T-cell (primary cell): Measurements from ENCODE around the gene CUEDC1. TPM values are rescaled to one million over a fixed set of nuclear protein-coding genes. Genes with fewer than 3 reads are reported as not detected.

ENCODE experiments used
- ATAC-seq, 4 experiments: fragments of 200-7000 bp in 3 of 4; fragments of 150-1000 bp in 1 of 4; cut with Tn5 transposase; replicated peaks in 1 of 4; 1 replicate in 3 of 4; 2 replicates in 1 of 4; pipeline ENCODE4 v1.10.0; 2021; ENCODE audit warnings: moderate library complexity in 3 of 4, mild to moderate bottlenecking in 2 of 4, moderate number of reproducible peaks in 1 of 4
- CTCF ChIA-PET, 2 donors: fragments of 300-600 bp; sonication (Branson Sonifier 250); formaldehyde crosslinking; loops; one replicate each; lab custom pipeline; 2022; ENCODE audit warnings: antibody characterized with exemption in 2 of 2; lab: Charles Lee
- POLR2A ChIA-PET, 2 donors: fragments of 300-600 bp; sonication (Branson Sonifier 250); formaldehyde crosslinking; loops; one replicate each; lab custom pipeline; 2022; ENCODE audit warnings: antibody characterized with exemption in 2 of 2; lab: Charles Lee
- DNase-seq, 35 experiments: peaks; one replicate each; pipeline versions ENCODE4 v3.0.0 to v3.0.0-alpha.2; 2013 to 2023
- H3K27ac ChIP-seq: one replicate; pipeline ENCODE4 v1.5.1; 2013; ENCODE audit warnings: low read length
- H3K27me3 ChIP-seq, 2 experiments: replicated peaks in 1 of 2; 1 replicate in 1 of 2; 2 replicates in 1 of 2; pipeline versions ENCODE4 v1.6.1 to v1.7.0; 2013; ENCODE audit warnings: low read length in 1 of 2, mixed read lengths in 1 of 2; ENCODE audit not compliant: control insufficient read depth in 2 of 2, insufficient read depth in 2 of 2; ENCODE audit errors: extremely low read depth in 1 of 2
- H3K36me3 ChIP-seq, 2 donors: 1 replicate in 1 of 2; 2 replicates in 1 of 2; pipeline versions ENCODE4 v1.6.1 to v1.7.0; 2013; ENCODE audit warnings: low read length in 1 of 2; ENCODE audit not compliant: control insufficient read depth in 2 of 2, insufficient read depth in 1 of 2; ENCODE audit errors: extremely low read depth in 1 of 2
- H3K4me1 ChIP-seq, 2 experiments: 1 replicate in 1 of 2; 2 replicates in 1 of 2; pipeline versions ENCODE4 v1.6.1 to v1.7.0; 2013; ENCODE audit warnings: low read length in 2 of 2, mixed read lengths in 1 of 2; ENCODE audit not compliant: insufficient read depth in 2 of 2, control insufficient read depth in 1 of 2; ENCODE audit errors: extremely low read depth in 1 of 2
- H3K4me3 ChIP-seq, 2 donors: 1 replicate in 1 of 2; 2 replicates in 1 of 2; pipeline versions ENCODE4 v1.5.1 to v1.7.0; 2013; ENCODE audit warnings: mild to moderate bottlenecking in 2 of 2, low read length in 1 of 2, moderate library complexity in 1 of 2; ENCODE audit not compliant: control insufficient read depth in 1 of 2; ENCODE audit errors: extremely low read depth in 1 of 2
- H3K9me3 ChIP-seq: 2 replicates; pipeline ENCODE4 v1.7.0; 2013
- H3K27ac Mint-ChIP-seq, 2 donors: one replicate each; pipeline ENCODE4 v1.8.0; 2020 to 2021; ENCODE audit warnings: mild to moderate bottlenecking in 2 of 2, mixed read lengths in 2 of 2
- H3K27me3 Mint-ChIP-seq, 2 donors: one replicate each; pipeline ENCODE4 v1.8.0; 2021 to 2022; ENCODE audit warnings: mixed read lengths in 2 of 2
- H3K36me3 Mint-ChIP-seq: one replicate; pipeline ENCODE4 v1.8.0; 2021; ENCODE audit warnings: mixed read lengths
- H3K4me1 Mint-ChIP-seq, 3 donors: one replicate each; pipeline ENCODE4 v1.8.0; 2020 to 2022; ENCODE audit warnings: mixed read lengths in 3 of 3, mild to moderate bottlenecking in 1 of 3
- H3K4me3 Mint-ChIP-seq, 3 donors: one replicate each; pipeline ENCODE4 v1.8.0; 2020 to 2022; ENCODE audit warnings: mild to moderate bottlenecking in 3 of 3, mixed read lengths in 3 of 3, moderate library complexity in 3 of 3
- H3K9me3 Mint-ChIP-seq, 3 donors: one replicate each; pipeline ENCODE4 v1.8.0; 2020 to 2022; ENCODE audit warnings: mixed read lengths in 3 of 3
- WGBS: methylation state at CpG from one replicate; pipeline ENCODE4 v1.1.5; 2013; ENCODE audit warnings: missing lambda C conversion rate; ENCODE audit not compliant: insufficient coverage; 5-methylcytosine and 5-hydroxymethylcytosine counted together
- total RNA-seq, 35 experiments: library from RNA in 6 of 35; stranded (reverse) in 6 of 35; fragments of 120-200 nt in 1 of 35; gene quantifications; one replicate each; pipeline versions ENCODE4 v1.2.1 to v1.2.4 and lab custom pipeline; 2013 to 2026

The CUEDC1 gene
- total RNA-seq, 5 donors from 2014 or later (not counting 1 experiment from before 2014, with no cell fraction given) = 0.33 to 1.4 (median 0.74) TPM; not detected in 1

GRCh38 chr17:57999496-58000017 lies 44.3 kb upstream of the CUEDC1 start:
- peaks cover 25% of the 10 kb centered on the region for H3K36me3 Mint-ChIP-seq
- Histone ChIP-seq H3K4me3 (no peak overlapping the region), H3K9me3 (no peaks in the 10 kb centered on the region), H3K36me3 (peaks cover 0 to 37% of the 10 kb centered on the region in 2 donors), H3K27ac (peak overlapping the region; percentile 47), H3K4me1 (peaks cover 5 to 12% of the 10 kb centered on the region in 2 experiments), H3K27me3 (no peaks in the 10 kb centered on the region)
- no peaks in the 10 kb centered on the region for H3K9me3 Mint-ChIP-seq
- peak; percentile 71 to 78 (median 76) for ATAC-seq
- no peaks in the 10 kb centered on the region for H3K27me3 Mint-ChIP-seq
- no CpG with 5 or more reads among the region's 1 CpG for WGBS
- H3K4me1 Mint-ChIP-seq = peaks cover 55 to 59% (median 56%) of the 10 kb centered on the region in 3 donors
- no peak overlapping the region for H3K4me3 Mint-ChIP-seq
- POLR2A ChIA-PET = interaction anchor here (0.5 to 0.9 kb wide), 8 partner anchors 8 to 201 kb away, joined by 3 to 6 read pairs (median 4); partner anchors contain the start of gene VEZF1 (in 1 of the 2)
- peak in 2 of 35 experiments; percentile 32 to 86 for DNase-seq
- H3K27ac Mint-ChIP-seq = peak overlapping the region; percentile 53 to 59
- CTCF ChIA-PET = interaction anchor here (0.6 to 8.6 kb wide), 33 partner anchors 8 to 185 kb away, joined by 3 to 68 read pairs (median 4); partner anchors contain the start of genes DYNLL2 (in 1 of the 2), MRPS23 (in 1 of the 2), SRSF1 (in 1 of the 2) and VEZF1 (in 1 of the 2)

GRCh38 chr17:57999010-57999495 lies 43.8 kb upstream of the CUEDC1 start:
- Mint-ChIP-seq H3K27me3 (no peaks in the 10 kb centered on the region), H3K36me3 (peaks cover 22% of the 10 kb centered on the region), H3K4me1 (peaks cover 55 to 60% (median 56%) of the 10 kb centered on the region in 3 donors), H3K4me3 (no peak overlapping the region), H3K27ac (peak overlapping the region; percentile 53 to 59), H3K9me3 (no peaks in the 10 kb centered on the region)
- DNase-seq (no peak), ATAC-seq (peak in 1 of 4 experiments; percentile 5)
- Histone ChIP-seq H3K27me3 (no peaks in the 10 kb centered on the region), H3K4me1 (peaks cover under 1 to 12% of the 10 kb centered on the region in 2 experiments), H3K4me3 (no peak overlapping the region), H3K9me3 (no peaks in the 10 kb centered on the region), H3K27ac (peak overlapping the region; percentile 47), H3K36me3 (peaks cover 0 to 32% of the 10 kb centered on the region in 2 donors)
- POLR2A ChIA-PET = interaction anchor here (0.5 to 0.9 kb wide), 4 partner anchors 9 to 155 kb away, joined by 3 to 6 read pairs (median 4); partner anchors contain the start of gene VEZF1 (in 1 of the 2)
- CTCF ChIA-PET = interaction anchor here (0.6 to 8.6 kb wide), 32 partner anchors 8 to 185 kb away, joined by 3 to 68 read pairs (median 4); partner anchors contain the start of genes DYNLL2 (in 1 of the 2), MRPS23 (in 1 of the 2), SRSF1 (in 1 of the 2) and VEZF1 (in 1 of the 2)

- Mint-ChIP-seq H3K36me3 (peaks cover 5% of the 10 kb centered on the region), H3K27me3 (no peaks in the 10 kb centered on the region), H3K9me3 (no peaks in the 10 kb centered on the region), H3K4me3 (no peak overlapping the region), H3K4me1 (peaks cover 55 to 58% (median 57%) of the 10 kb centered on the region in 3 donors), H3K27ac (peak overlapping the region; percentile 24 to 40)
- H3K36me3 ChIP-seq = peaks cover 0 to 18% of the 10 kb centered on the region in 2 donors
- no peaks in the 10 kb centered on the region for H3K27me3 ChIP-seq
- peaks cover 0 to 19% of the 10 kb centered on the region in 2 experiments for H3K4me1 ChIP-seq
- ChIA-PET POLR2A (interaction anchor here (0.7 to 1.1 kb wide), 4 partner anchors 9 to 11 kb away, joined by 3 to 8 read pairs (median 4); no protein-coding TSS in a partner anchor), CTCF (interaction anchor here (0.6 to 8.6 kb wide), 12 partner anchors 9 to 754 kb away, joined by 3 to 68 read pairs (median 4); partner anchors contain the start of genes CUEDC1 (in 1 of the 2) and SRSF1 (in 1 of the 2))
- WGBS = no CpG with 5 or more reads among the region's 3 CpGs
- ATAC-seq (no peak), DNase-seq (no peak)
- no peaks in the 10 kb centered on the region for H3K9me3 ChIP-seq
- no peak overlapping the region for H3K4me3 ChIP-seq
- no peak overlapping the region for H3K27ac ChIP-seq
Measured at GRCh38 chr17:57997085-57997809, 42.0 kb upstream of the CUEDC1 start.

- ATAC-seq = peak; percentile 79 to 86 (median 84)
- peaks cover 0 to 10% of the 10 kb centered on the region in 2 donors for H3K36me3 ChIP-seq
- H3K27me3 ChIP-seq = no peaks in the 10 kb centered on the region
- Mint-ChIP-seq H3K4me3 (peak overlapping the region in 1 of 3 donors; percentile 6), H3K9me3 (no peaks in the 10 kb centered on the region), H3K27ac (peak overlapping the region; percentile 76 to 80), H3K27me3 (no peaks in the 10 kb centered on the region), H3K4me1 (peaks cover 51 to 56% (median 55%) of the 10 kb centered on the region in 3 donors), H3K36me3 (peaks cover 1% of the 10 kb centered on the region)
- ChIA-PET POLR2A (interaction anchor here in 1 of 2 donors (0.6 kb wide), 1 partner anchor 96 kb away, joined by 4 read pairs; no protein-coding TSS in a partner anchor), CTCF (interaction anchor here (0.5 to 8.6 kb wide), 5 partner anchors 11 to 441 kb away, joined by 3 to 68 read pairs (median 4); partner anchors contain the start of gene SRSF1 (in 1 of the 2))
- no peak overlapping the region for H3K4me3 ChIP-seq
- peak in 34 of 35 experiments; percentile 9 to 77 (median 36) for DNase-seq
- WGBS = no CpG with 5 or more reads among the region's 4 CpGs
- H3K4me1 ChIP-seq = peaks cover 0 to 19% of the 10 kb centered on the region in 2 experiments
- H3K27ac ChIP-seq = peak overlapping the region; percentile 45
- no peaks in the 10 kb centered on the region for H3K9me3 ChIP-seq
Measured at GRCh38 chr17:57995076-57995956, 40.1 kb upstream of the CUEDC1 start.

GRCh38 chr17:57994436-57994835 lies 39.2 kb upstream of the CUEDC1 start:
- Histone ChIP-seq H3K4me3 (no peak overlapping the region), H3K9me3 (no peaks in the 10 kb centered on the region), H3K36me3 (peaks cover 0 to 3% of the 10 kb centered on the region in 2 donors), H3K4me1 (peaks cover 0 to 19% of the 10 kb centered on the region in 2 experiments), H3K27ac (no peak overlapping the region), H3K27me3 (no peaks in the 10 kb centered on the region)
- Mint-ChIP-seq H3K36me3 (no peaks in the 10 kb centered on the region), H3K27me3 (no peaks in the 10 kb centered on the region), H3K9me3 (no peaks in the 10 kb centered on the region), H3K4me1 (peaks cover 51 to 57% (median 56%) of the 10 kb centered on the region in 3 donors), H3K4me3 (no peak overlapping the region), H3K27ac (peak overlapping the region; percentile 71 to 80)
- WGBS = no CpG with 5 or more reads among the region's 2 CpGs
- ATAC-seq (no peak), DNase-seq (no peak)
- POLR2A ChIA-PET = interaction anchor here in 1 of 2 donors (0.6 kb wide), 1 partner anchor 20 kb away, joined by 4 read pairs; no protein-coding TSS in a partner anchor
- CTCF ChIA-PET = interaction anchor here (0.5 to 3.5 kb wide), 4 partner anchors 8 to 440 kb away, joined by 4 to 18 read pairs (median 6); partner anchors contain the start of genes DYNLL2 (in 1 of the 2) and SRSF1 (in 1 of the 2)
